DND-41 (cell line): ENCODE data around the gene ARHGAP30.

Source experiments
- ATAC-seq: fragments of 200-7000 bp; cut with Tn5 transposase; 3 replicates; pipeline ENCODE4 v1.9.1; 2021; ENCODE audit warnings: low read depth; ENCODE audit not compliant: insufficient read depth
- DNase-seq: peaks from one replicate; pipeline ENCODE4 v3.0.0-alpha.2; 2020
- H2AFZ ChIP-seq: 2 replicates; pipeline ENCODE4 v1.6.0; 2012; ENCODE audit warnings: low read depth, low read length
- H3K27ac ChIP-seq: 2 replicates; pipeline ENCODE4 v1.5.1; 2012; ENCODE audit warnings: low read length, inconsistent platforms
- H3K27me3 ChIP-seq: fragments of 200-600 bp; sonication (generic); 2 replicates; pipeline ENCODE4 v1.6.0; 2012; ENCODE audit warnings: low read length, mild to moderate bottlenecking, inconsistent platforms; ENCODE audit not compliant: insufficient read depth, poor library complexity
- H3K36me3 ChIP-seq: 2 replicates; pipeline ENCODE4 v1.5.1; 2012; ENCODE audit warnings: low read length, inconsistent platforms; ENCODE audit not compliant: insufficient read depth
- H3K4me1 ChIP-seq: 2 replicates; pipeline ENCODE4 v1.5.1; 2012; ENCODE audit warnings: mild to moderate bottlenecking, low read length; ENCODE audit not compliant: insufficient read depth
- H3K4me2 ChIP-seq: 2 replicates; pipeline ENCODE4 v1.6.0; 2012; ENCODE audit warnings: mild to moderate bottlenecking, moderate library complexity, low read length, inconsistent platforms; ENCODE audit not compliant: insufficient read depth
- H3K4me3 ChIP-seq, 2 experiments: fragments of 200-600 bp in 1 of 2; shearing (Covaris generic) in 1 of 2; 2 replicates each; pipeline ENCODE4 v1.5.1; 2012 to 2016; ENCODE audit warnings: inconsistent platforms in 2 of 2, low read length in 2 of 2, mild to moderate bottlenecking in 2 of 2, low read depth in 1 of 2, moderate library complexity in 1 of 2
- H3K79me2 ChIP-seq: 2 replicates; pipeline ENCODE4 v1.6.0; 2012; ENCODE audit warnings: low read length, inconsistent platforms; ENCODE audit not compliant: insufficient read depth
- H3K9ac ChIP-seq: 2 replicates; pipeline ENCODE4 v1.6.0; 2012; ENCODE audit warnings: low read depth, mild to moderate bottlenecking, inconsistent platforms, low read length, moderate library complexity
- H3K9me3 ChIP-seq: 2 replicates; pipeline ENCODE4 v1.5.1; 2012; ENCODE audit warnings: low read length, moderate library complexity, mild to moderate bottlenecking, inconsistent platforms; ENCODE audit not compliant: insufficient read depth, severe bottlenecking
- H4K20me1 ChIP-seq: 2 replicates; pipeline ENCODE4 v1.6.0; 2012; ENCODE audit warnings: low read length; ENCODE audit not compliant: insufficient read depth
- EZH2 ChIP-seq: IDR thresholded peaks from 3 replicates; pipeline ENCODE4 v1.6.1; 2012; ENCODE audit warnings: borderline replicate concordance, low read depth, mild to moderate bottlenecking, moderate library complexity, low read length, inconsistent platforms; ENCODE audit not compliant: severe bottlenecking
- TF ChIP-seq, protein P1 (sequence below): IDR thresholded peaks from 2 replicates; pipeline ENCODE4 v1.5.1; 2012; ENCODE audit warnings: borderline replicate concordance, low read length, moderate library complexity, mild to moderate bottlenecking; ENCODE audit not compliant: poor library complexity, severe bottlenecking; ENCODE audit errors: extremely low read depth

ARHGAP30 gene

DNA sequence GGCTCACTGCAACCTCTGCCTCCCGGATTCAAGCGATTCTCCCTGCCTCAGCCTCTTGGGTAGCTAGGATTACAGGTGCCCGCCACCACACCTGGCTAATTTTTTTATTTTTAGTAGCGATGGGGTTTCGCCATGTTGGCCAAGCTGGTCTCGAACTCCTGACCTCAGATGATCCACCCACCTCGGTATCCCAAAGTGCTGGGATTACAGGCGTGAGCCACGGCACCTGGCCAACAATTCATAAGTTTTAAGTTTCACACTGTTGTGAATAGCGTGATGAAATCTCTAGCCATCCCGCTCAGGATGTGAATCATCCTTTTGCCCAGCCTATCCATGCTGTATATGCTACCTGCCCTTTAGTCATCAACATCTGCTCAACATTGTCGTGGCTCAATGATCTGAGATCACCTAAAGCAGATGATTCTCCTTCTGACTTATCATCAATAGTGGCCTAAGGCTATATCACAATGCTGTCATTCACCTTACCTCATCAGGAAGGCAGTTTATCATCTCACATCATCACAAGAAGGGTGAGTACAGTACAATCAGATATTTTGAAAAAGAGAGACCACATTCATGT lies 45.5 kb upstream of the ARHGAP30 start:
- peaks cover 35% of the 10 kb centered on the region for H3K36me3 ChIP-seq
- no peak for ATAC-seq
- no peaks in the 10 kb centered on the region for H3K27me3 ChIP-seq
- H3K4me3 ChIP-seq = peak overlapping the region in 1 of 2 experiments; percentile 22; a peak in 1 of 4 replicates
- no peak overlapping the region for H3K27ac ChIP-seq
- DNase-seq = no peak
- H3K4me2 ChIP-seq = peak overlapping the region; percentile 75; the same call in 1 of the 2 replicates
- TF ChIP-seq EZH2 = no peak
- TF ChIP-seq, protein P1, sequence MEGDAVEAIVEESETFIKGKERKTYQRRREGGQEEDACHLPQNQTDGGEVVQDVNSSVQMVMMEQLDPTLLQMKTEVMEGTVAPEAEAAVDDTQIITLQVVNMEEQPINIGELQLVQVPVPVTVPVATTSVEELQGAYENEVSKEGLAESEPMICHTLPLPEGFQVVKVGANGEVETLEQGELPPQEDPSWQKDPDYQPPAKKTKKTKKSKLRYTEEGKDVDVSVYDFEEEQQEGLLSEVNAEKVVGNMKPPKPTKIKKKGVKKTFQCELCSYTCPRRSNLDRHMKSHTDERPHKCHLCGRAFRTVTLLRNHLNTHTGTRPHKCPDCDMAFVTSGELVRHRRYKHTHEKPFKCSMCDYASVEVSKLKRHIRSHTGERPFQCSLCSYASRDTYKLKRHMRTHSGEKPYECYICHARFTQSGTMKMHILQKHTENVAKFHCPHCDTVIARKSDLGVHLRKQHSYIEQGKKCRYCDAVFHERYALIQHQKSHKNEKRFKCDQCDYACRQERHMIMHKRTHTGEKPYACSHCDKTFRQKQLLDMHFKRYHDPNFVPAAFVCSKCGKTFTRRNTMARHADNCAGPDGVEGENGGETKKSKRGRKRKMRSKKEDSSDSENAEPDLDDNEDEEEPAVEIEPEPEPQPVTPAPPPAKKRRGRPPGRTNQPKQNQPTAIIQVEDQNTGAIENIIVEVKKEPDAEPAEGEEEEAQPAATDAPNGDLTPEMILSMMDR = no peak
- peaks cover 43% of the 10 kb centered on the region; the same call in 1 of the 2 replicates for H4K20me1 ChIP-seq
- no peak overlapping the region for H2AFZ ChIP-seq
- H3K79me2 ChIP-seq = peaks cover 90% of the 10 kb centered on the region
- H3K9ac ChIP-seq = no peak overlapping the region
- peaks cover 61% of the 10 kb centered on the region for H3K4me1 ChIP-seq
- no peaks in the 10 kb centered on the region for H3K9me3 ChIP-seq

DNA sequence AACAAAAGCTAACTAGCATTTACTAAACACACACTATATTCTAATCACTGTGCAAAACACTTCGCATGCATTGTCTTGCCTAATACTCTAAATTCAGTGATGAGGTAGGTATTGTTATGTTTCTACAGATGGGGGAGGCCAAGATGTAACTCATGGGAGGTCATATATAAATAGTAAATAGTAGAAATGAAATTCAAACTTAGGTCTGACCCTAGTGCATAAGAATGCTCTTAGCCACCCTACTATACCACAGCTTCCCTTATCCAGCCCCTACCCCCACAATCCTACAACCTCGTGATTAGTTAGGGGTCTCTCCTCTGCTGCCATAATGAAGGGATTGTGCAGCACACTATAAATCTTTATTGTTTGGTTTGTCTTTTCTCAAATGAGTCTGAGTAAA lies 44.9 kb upstream of the ARHGAP30 start:
- DNase-seq (no peak), ATAC-seq (no peak)
- H3K79me2 ChIP-seq = peaks cover 96% of the 10 kb centered on the region
- TF ChIP-seq, protein P1 = no peak
- TF ChIP-seq EZH2 = no peak
- no peak overlapping the region for H2AFZ ChIP-seq
- peak overlapping the region; percentile 5; the same call in 1 of the 2 replicates for H3K4me2 ChIP-seq
- H3K27ac ChIP-seq = no peak overlapping the region
- H3K4me1 ChIP-seq = peaks cover 54% of the 10 kb centered on the region
- no peaks in the 10 kb centered on the region for H3K27me3 ChIP-seq
- no peak overlapping the region for H3K4me3 ChIP-seq
- H3K9me3 ChIP-seq = no peaks in the 10 kb centered on the region
- no peak overlapping the region for H3K9ac ChIP-seq
- peaks cover 34% of the 10 kb centered on the region for H3K36me3 ChIP-seq
- peaks cover 50% of the 10 kb centered on the region; the same call in 1 of the 2 replicates for H4K20me1 ChIP-seq

DNA sequence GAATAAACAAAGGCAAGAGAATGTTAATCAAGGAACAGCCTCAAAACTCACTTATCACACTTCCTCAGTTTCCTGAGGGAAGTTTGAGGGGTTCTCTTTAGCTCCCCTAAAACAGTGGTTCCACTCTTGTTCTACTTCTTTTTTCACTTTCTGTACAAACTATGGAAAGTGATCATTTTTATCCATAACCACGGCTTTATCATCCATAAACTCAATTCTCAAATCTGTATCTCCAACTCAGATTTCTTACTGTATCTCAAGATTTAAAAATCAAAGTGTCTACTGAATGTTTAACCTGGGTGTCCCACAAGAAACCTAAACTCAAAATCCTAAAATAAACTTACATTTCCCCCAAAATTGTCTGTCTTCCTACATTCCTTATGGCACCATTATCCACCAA lies 44.2 kb upstream of the ARHGAP30 start:
- H4K20me1 ChIP-seq = peaks cover 55% of the 10 kb centered on the region; the same call in 1 of the 2 replicates
- H2AFZ ChIP-seq = no peak overlapping the region
- no peak for DNase-seq
- peaks cover 40% of the 10 kb centered on the region for H3K36me3 ChIP-seq
- peak overlapping the region; percentile 5; the same call in 1 of the 2 replicates for H3K4me2 ChIP-seq
- H3K27ac ChIP-seq = no peak overlapping the region
- no peak overlapping the region for H3K9ac ChIP-seq
- no peaks in the 10 kb centered on the region for H3K9me3 ChIP-seq
- no peak for TF ChIP-seq EZH2
- TF ChIP-seq, protein P1 = no peak
- peaks cover 48% of the 10 kb centered on the region for H3K4me1 ChIP-seq
- H3K79me2 ChIP-seq = peaks cover 98% of the 10 kb centered on the region
- no peak overlapping the region for H3K4me3 ChIP-seq
- H3K27me3 ChIP-seq = no peaks in the 10 kb centered on the region
- no peak for ATAC-seq
